ENCODE data around the gene ISYNA1.
"Not testable (repeated sequence)": the region's sequence is repeated elsewhere in the genome, so short reads cannot be mapped to it uniquely, and the experiment has no call there.

ISYNA1 gene

DNA sequence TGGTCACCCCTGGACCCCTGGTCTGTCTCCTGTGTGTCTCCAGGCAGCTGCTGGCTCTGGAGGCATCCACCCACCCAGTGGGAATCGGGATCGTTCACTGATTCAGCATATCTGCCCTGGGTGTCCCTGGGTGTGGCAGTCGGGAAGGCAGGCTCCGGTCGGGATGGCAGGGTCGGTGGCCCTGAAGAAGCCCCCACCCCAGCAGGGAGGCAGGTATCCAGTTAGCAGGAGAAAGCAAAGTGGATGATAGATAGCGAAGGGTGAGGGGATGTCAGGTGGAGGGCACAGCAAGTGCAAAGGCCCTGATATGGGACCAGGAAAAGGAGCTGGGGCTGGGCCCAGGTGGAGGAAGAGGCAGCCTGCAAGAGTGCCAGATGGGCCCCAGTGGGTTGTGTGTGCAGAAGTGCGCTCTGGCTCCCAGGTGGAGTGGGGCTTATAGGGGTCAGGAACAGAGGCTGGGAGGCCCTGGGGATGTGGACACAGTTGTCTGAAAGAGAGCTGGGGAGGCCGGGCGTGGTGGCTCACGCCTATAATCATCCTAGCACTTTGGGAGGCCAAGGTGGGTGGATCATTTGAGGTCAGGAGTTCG lies 16.5 kb downstream of the ISYNA1 start:
- H3K4me3 ChIP-seq (ENCODE audit: low read depth, low read length), result no peak overlapping the region

DNA sequence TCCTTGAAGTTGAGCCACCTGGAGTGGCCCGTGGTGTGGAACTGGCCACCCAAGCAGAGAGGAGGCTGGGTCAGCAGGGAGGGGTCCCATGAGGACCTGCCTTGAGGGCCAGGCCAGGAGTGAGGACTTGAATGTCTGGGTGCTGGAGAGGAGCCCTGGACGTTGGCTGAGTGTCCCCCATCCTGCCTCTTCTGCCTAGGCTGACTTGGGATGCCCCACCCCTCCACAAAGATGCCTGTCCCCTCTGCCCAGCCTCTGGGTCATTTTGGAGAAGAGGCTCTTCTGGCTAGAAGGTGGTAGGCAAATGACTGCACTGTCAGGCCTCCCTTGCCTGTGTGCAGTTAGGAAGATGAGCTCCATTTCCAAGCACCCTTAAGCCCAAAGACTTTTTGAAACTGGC lies 17.0 kb downstream of the ISYNA1 start:
- H3K4me3 ChIP-seq (ENCODE audit: low read depth, low read length), result no peak overlapping the region

DNA sequence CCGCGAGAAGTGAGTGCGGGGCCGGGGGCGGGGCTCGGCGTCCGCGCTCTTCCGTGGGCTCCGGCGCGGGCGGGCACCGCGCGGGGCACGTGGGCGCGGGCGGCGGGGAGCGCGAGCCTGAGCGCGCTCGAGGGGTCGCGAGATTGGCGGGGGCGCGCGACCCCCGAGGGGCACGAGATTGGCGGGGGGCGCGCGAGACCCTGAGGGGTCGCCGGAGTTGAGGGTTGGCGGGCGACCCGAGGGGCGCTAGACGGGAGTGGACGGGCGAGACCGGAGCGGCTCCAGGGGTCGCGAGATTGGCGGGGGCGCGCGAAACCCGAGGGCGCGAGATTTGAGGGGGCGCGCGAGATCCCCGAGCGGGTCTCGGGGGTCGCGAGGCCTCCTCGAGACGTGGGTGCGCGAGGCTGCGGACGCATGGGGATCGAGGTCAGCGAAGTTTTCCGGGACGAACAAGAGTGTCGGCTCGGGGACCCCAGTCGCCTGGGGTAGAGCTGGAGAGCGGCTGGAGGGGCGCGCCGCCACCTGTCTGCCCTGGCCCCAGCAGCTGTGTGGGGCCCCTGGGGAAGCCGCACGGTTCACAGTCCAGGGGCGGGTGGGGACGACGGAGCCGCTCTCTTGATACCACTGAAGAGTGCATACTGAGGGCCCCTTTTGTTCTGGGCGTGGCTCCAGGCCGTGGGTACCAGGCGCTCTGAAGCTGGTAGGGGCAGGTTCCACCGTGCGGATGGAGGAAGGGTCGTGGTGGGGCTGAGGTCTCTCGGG lies 18.1 kb downstream of the ISYNA1 start:
- H3K4me3 ChIP-seq (ENCODE audit: low read depth, low read length), result peak overlapping the region; percentile 41

DNA sequence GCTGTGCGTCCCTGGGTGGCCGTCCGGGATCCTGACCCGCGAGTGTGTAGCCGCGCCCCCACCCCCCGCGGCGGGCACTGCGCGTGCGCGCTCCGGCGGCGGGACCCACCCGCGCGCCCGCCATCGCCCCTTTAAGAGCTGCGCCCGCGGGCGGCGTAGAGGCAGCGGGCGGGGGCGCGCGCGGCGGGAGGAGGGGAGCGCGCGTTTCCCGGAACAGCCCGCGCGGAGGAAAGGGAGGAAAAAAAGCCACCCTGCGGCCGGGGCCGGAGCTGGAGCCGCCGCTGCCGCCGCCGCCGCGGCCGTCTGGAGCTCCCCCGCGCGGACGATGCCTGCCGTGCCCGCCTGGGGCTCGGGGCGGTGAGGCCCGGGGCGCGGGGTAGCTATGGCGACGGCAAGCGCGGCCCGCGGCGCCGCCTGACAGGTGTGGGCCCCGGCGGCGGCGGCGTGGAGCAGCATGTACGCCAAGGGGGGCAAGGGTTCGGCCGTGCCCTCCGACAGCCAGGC lies 18.7 kb downstream of the ISYNA1 start, which contains the start of gene SSBP4:
Gene SSBP4 (plus strand): TSS at position 204 of the 504 bp plus-strand sequence. CDS start 251 bp downstream, at position 455.
- peak within 1 kb of the TSS; percentile 41 for H3K4me3 ChIP-seq (ENCODE audit: low read depth, low read length)

DNA sequence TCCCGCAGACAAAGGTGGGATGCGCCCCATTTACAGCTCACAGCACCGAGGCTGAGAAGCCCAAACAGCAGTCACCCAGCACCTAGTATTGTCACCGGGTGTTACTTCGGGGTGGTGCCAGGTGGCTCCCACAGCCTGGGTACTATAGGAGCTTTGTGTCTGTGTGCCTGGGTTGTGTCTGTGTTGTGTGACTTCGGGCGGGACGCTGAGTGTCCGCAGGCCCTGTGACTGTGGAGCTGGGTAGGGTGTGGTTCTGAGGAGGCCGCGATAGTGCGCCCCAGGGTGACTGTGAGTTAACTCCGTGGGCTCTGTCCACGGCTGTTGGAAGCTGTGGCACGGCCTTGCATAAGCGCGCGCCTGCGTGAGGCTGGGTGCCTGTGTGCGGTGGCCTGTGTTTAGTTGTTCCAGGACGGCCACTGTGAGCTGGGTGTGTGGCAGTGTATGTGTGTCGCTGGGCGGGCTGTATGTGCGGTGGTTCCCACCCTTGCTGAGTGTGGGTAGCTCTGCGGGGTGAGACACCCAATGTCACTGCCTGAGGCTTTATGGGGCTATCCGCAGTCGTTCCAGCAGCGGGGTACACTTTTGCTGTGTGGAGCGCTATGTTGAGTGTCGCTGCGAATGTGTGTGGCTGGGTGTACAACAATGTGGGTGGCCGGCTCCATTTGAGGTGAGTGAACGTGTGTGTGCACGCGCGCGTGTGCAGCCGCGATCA lies 19.3 kb downstream of the ISYNA1 start:
- H3K4me3 ChIP-seq (ENCODE audit: low read depth, low read length), result peak overlapping the region; percentile 13

GRCh38 chr19:18418029-18418482 lies 19.9 kb downstream of the ISYNA1 start:
- peak overlapping the region; percentile 8 for H3K4me3 ChIP-seq (ENCODE audit: low read depth, low read length)

DNA sequence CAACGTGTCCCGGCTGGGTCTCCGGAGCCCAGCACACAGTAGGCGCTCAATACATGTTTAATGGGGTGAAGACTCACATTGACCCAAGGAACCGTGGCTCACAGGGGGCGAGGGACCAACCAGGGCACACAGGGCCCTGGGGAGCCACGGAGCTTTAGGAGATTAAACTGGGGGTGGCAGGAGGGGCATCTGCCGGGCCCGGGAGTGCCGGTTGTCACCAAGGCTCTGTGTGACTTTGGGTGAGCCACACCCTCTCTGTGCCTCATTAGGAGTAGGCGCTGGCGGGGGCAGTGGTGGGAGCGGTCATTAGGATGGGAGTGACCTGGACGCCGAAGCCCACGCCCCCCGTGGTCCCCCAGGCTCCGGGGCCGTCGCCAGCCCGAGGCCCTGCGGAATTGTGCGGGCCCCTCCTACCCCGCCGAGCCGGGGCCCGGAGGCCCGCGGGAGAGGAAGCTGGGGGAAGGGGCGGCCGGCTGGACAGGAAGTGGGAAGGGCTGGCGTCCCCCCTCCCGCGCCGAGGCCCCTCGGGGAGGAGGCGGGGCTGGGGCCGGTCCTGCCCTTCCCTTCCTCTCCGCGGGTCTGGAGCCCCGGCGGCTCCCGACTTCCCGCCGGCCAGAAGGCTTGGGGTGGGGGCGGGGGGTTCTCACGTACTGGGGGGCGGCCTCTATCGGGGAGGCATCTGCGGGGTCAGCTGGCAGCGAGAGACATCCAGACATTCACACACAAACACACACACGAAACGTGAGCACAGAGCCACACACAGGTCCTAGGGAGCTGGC lies 20.5 kb downstream of the ISYNA1 start:
- peak overlapping the region; percentile 34 for H3K4me3 ChIP-seq (ENCODE audit: low read depth, low read length)

GRCh38 chr19:18416778-18417249 lies 21.1 kb downstream of the ISYNA1 start:
- peak overlapping the region; percentile 34 for H3K4me3 ChIP-seq (ENCODE audit: low read depth, low read length)

DNA sequence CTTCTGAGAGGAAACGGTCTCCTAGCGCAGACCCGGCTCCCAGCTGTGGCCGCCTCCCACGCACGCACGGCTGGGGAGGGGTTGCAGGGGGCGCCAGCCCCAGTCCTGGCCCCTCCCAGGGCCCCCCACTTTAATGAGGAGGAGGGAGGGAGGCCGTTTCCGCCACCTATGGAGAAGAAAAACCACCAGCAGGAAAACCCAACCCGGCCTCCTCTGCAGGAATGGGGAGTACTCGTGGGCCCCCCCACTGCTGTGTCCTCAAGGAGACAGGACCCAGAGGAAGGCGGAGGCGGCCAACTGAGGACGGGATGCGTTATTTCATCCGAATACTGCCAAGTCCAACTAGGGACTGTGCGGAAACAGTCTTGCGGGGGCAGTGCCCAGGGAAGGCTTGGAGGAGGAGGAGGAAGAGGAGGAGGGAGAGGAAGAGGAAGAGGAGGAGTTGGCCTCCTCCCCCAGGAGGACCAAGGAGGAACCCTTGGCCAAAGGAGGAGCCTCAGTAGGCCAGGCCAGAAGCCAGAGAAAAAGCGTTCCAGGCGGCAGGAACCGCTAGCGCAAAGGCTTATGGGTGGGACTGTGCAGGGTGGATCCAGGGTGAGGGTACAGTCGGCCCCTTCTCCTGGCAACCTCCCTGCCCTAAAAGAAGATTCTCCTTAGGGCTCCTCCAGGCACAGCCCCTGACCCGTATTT lies 22.6 kb downstream of the ISYNA1 start:
- H3K4me3 ChIP-seq (ENCODE audit: low read depth, low read length), result no peak overlapping the region

- H3K4me3 ChIP-seq (ENCODE audit: low read depth, low read length), result no peak overlapping the region
Observed at GRCh38 chr19:18414504-18415177, 23.3 kb downstream of the ISYNA1 start.

DNA sequence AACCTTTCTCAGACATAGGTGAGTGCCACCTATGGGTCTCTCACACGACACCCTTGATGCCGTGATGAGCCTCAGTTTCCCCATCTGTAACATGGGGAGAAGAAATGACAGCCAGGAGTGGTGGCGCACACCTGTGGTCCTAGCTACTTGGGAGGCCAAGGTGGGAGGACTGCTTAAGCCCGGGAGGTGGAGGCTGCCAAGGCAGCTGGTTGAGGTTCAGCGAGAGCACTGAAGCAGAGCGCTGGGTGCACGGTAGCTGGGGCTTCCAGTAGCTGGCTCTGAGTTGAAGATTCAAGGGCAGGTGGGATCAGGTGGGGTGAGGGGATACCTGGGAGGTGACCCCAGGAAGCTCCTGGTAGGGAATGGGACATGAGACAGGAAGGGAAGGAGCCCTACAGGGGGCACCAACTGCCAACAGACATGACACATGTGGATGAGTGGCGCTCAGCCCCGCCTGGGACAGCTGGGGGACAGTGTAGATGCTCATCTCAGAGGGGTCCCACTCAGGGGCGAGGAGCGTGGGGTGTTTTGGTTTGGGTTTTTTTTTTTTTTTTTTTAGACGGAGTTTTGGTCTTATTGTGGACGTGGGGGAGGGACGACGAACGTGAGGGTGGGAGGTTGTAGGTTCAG lies 25.2 kb downstream of the ISYNA1 start:
- H3K4me3 ChIP-seq (ENCODE audit: low read depth, low read length), result no peak overlapping the region

- H3K4me3 ChIP-seq (ENCODE audit: low read depth, low read length), result no peak overlapping the region
Observed at GRCh38 chr19:18408053-18408476, 29.9 kb downstream of the ISYNA1 start.

GRCh38 chr19:18406749-18407148 lies 31.2 kb downstream of the ISYNA1 start:
- no peak overlapping the region for H3K4me3 ChIP-seq (ENCODE audit: low read depth, low read length)

DNA sequence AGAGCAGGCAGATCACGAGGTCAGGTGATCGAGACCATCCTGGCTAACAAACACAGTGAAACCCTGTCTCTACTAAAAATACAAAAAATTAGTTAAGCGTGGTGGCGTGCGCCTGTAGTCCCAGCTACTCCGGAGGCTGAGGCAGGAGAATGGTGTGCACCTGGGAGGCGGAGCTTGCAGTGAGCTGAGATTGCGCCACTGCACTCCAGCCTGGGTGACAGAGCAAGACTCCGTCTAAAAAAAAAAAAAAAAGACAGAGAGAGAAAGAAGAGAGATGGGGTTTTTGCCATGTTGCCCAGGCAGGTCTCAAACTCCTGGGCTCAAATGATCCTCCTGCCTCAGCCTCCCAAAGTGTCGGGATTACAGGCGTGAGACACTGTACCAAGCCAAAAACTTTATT lies 32.2 kb downstream of the ISYNA1 start:
- not testable (repeated sequence) for H3K4me3 ChIP-seq (ENCODE audit: low read depth, low read length)

DNA sequence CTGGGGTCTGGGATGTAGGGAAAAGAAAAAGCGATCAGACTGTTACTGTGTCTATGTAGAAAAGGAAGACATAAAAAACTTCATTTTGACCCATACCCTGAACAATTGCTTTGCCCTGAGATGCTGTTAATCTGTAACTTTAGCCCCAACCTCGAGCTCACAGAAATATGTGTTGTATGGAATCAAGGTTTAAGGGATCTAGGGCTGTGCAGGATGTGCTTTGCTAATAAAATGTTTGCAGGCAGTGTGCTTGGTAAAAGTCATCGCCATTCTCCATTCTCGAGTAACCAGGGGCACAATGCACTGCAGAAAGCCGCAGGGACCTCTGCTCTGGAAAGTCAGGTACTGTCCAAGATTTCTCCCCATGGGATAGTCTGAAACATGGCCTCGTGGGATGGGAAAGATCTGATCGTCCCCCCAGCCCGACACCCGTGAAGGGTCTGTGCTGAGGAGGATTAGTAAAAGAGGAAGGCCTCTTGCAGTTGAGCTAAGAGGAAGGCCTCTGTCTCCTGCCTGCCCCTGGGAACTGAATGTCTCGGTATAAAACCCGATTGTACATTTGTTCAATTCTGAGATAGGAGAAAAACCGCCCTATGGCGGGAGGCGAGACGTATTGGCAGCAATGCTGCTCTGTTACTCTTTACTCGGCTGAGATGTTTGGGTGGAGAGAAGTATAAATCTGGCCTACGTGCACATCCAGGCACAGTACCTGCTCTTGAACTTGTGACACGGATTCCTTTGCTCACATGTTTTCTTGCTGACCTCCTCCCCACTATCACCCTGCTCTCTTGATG lies 35.3 kb downstream of the ISYNA1 start:
- H3K4me3 ChIP-seq (ENCODE audit: low read depth, low read length), result not testable (repeated sequence)

DNA sequence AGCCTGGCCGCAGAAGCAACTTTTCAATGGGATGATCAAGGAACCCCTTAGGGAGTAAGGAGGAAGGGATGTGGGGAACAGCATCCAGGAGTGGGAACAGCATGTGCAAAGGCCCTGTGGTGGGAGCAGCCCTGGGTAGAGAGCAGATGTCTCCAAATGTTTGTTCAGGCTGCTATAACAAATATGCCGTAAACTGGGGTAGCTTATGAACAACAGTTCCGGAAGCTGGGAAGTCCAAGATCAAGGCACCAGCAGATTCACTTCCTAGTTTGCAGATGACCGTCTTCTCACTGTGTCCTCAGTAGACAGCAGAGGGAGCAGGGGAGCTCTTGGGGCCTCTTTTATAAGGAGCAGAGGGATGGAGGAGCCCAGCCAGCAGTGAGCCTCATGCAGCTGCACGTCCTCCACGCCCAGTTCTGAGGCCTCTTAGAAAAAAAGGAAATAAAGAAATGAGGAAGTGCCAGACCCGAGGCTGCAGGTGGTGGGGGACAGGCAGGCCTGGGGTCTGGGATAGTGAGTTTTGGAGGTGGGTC lies 36.3 kb downstream of the ISYNA1 start:
- no peak overlapping the region for H3K4me3 ChIP-seq (ENCODE audit: low read depth, low read length)

- no peak overlapping the region for H3K4me3 ChIP-seq (ENCODE audit: low read depth, low read length)
Observed at GRCh38 chr19:18399008-18399407, 38.9 kb downstream of the ISYNA1 start.
